HG03103 (cell line): Measurements from ENCODE around the gene DCUN1D1.

Experiments used
- ATAC-seq: cut with Tn5 transposase; IDR thresholded peaks from one replicate; pipeline ENCODE4 v1.9.1; 2021; ENCODE audit warnings: low read depth; ENCODE audit not compliant: unreplicated experiment

DCUN1D1 gene

DNA sequence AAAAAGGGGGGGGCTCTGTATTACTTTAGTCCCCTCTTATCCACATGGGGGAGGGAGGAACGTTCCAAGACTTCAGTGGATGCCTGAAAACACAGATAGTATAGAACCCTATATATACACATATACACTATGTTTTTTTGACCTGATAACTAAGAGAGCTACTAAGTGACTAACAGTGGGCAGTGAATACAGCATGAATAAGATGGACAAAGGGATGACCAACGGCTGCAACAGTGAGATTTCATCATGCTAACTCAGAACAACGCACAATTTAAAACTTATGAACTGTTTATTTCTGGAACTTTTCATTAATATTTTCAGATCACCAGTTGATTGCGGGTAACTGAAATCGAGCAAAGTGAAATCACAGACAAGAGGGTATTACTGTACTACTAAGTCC lies 7.3 kb downstream of the DCUN1D1 start:
- ATAC-seq: no peak

DNA sequence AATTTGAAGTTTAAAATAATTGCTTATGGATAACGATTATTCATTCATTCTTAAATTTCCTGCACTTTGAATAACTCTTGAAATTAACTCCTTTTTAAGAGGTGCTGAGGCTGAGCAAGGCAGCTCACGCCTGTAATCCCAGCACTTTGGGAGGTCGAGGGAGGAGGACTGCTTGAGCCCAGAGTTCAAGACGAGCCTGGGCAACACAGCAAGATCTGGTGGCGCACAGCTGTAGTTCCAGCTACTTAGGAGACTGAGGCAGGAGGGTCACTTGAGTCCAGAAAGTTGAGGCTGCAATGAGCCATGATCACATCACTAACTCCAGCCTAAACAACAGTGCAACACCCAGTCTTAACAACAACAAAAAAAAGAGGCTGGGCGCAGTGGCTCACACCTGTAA lies 8.0 kb downstream of the DCUN1D1 start:
- no peak for ATAC-seq

DNA sequence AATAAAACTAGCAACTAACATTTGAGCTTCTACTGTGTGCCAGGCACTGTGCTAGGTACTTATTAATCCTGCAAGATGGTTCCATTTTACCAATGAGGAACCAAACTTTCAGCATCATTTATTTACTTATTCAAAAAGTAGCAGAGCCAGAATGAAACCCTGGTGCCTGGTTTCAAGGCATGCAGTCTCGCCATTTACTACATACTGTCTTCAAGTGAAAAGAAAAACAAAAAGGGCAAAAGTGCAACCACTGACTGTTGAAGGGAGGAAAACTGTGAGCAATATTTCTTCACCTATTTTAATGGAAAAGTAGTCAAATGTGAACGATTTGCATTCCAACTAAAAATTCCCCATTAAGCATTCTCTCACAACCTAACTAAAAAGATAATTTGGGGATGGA lies 8.7 kb downstream of the DCUN1D1 start:
- no peak for ATAC-seq

DNA sequence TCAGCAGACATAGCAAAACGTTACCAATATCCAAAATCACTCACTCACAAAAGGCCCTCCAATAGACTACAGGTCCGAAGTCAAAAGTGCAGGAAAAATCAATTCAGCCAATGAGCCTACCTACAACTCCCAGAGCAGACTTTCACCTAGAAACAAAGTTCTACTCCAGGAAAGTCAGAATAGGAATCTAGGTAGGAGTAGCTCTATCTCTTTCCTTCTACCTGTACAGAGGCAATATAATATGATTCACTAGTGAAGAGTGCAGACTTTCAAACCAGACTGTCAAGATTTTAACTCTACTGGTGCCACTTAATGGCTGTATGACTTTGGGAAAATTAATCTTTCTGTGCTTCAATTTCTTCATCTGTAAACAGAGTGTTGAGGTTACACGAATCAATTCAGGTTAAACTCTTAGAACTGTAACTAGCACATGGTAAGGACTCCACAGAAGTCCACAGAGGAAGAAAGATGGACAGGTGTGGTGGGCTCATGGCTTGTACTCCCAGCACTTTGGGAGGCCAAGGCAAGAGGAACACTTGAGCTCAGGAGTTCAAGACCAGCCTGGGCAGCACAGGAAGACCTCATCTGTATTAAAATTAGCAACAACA lies 9.4 kb downstream of the DCUN1D1 start:
- ATAC-seq: no peak

DNA sequence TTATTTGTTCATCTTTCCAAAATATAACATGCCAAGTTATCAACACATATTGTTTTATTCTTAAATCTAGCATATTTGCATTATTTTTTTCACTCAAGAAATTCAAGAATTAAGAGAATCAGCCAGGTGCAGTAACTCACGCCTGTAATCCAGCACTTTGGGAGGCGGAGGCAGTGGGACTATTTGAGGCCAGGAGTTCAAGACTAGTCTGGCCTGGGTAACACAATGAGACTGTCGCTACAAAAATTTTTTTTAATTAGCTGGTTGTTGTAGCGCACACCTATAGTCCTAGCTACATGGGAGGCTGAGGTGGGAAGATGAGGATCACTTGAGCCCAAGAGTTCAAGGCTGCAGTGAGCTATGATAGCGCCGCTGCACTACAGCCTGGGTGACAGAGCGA lies 10.5 kb downstream of the DCUN1D1 start:
- ATAC-seq: no peak

DNA sequence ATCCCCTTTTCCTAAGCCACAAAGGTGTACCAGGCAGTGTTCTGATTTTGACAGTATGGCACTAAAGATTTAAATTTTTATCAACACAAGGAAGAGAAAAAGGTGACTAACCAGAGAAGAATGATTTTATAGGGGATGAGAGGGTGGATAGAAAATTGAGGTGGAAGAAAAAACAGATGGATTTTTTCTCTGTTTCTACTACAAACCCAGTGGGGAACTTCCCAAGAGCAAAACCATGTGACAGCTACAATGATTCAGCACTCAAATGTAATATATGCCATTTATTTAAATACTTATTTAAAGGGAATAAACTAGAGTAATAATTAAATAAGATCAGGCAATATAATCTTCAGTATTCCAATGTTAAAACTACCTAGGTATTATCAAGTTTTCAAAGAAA lies 11.1 kb downstream of the DCUN1D1 start:
- ATAC-seq: no peak

DNA sequence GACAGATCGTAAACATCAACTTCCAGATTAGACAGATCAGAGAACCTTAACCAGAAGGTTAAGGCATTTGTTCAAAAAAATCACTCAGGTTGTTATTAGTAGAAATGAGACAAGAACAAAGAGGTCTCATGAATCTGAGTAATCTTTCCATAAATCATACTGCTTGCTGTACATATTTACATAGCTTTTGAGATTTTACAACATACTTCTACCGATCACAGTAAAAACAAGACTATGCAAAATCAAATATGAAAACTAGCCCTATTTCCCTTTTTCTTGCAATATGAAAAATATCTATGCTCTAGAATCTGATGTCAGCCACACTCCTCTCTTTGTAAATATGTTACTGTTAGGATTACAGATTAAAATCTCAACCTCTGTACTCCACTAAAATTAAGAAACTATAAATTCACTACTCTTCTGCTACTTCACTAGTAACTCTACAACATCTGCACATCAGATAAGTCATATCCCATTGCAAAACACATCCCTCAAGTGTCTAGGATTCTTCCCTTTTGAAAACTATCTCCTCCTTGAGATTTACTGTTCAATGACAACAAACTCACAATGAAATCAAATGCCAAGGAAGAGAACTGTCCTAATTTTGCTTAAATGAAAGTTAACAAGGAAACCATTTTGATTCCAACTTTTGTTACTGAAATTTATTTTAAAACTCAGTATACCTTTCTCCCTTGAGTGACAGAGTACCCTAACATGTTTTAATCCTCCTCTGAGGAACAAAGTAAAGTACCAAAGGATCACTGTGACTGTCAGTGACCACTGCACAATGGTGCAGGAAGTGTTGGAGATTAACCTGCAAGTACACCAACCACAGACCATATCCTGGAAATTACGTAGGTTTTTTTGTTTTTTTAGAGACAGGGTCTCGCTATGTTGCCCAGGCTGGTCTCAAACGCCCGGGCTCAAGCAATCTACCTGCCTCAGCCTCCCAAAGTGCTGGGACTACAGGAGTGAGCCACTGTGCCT lies 12.8 kb downstream of the DCUN1D1 start:
- no peak for ATAC-seq

DNA sequence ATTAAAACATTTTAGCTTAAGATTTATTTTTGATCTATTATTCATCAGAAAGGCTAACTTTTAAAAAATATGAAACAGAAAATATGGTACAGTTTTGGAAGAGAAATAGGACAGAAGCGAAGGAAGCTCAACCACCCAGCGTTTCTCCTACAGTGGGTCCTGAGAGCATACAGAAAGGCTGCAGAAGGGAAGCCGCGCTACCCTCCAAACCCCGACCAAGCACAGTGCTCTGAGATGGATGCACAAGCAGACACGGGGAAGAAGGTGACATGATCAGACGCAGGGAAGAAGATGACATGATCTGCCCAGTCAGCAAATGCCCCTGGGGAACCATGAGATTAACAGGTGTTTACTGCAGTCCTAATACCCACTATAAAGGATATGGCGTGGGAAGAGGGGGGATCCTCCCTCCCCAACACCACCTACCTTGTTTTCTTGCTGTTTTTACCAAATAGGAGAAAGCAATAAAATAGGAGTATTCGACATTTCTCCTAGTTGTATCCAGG lies 14.4 kb downstream of the DCUN1D1 start:
- ATAC-seq: no peak

DNA sequence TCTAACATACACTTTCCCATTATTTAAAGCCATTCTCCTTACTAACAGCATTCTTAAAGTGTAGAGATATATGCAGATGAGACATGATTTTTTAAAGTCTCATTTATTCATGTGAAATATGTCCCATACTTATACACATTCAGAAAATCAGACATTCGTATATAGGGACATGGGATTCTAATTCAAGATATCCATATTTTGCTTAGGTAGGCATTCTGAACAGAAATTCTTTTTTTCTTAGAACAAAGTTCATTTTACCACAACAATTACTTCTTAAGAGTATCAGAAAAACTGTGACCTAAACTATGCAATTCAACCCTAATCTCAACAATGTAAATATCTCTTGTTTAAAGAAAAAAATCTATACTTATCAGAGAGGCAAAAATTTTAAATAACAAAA lies 16.2 kb downstream of the DCUN1D1 start:
- no peak for ATAC-seq

DNA sequence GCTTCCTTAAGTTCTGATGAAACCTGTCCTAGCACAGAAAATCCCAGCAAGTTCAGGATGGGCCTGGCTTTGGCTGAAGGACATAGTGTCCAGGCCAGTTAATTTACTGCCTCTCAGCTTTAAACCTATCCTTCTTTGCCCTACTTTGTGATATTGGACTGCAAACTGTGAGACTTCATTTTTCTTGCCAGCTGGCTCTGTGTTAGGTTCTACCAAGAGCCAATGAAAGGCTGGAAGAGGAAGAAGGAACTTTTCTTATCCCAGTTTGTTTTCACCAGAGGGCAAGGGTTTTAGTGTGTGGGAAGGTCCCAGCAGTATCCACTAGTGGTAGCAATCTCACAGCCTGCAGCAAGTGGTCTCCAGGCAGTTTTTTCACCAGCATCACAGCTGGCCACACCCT lies 18.2 kb downstream of the DCUN1D1 start:
- ATAC-seq: no peak

DNA sequence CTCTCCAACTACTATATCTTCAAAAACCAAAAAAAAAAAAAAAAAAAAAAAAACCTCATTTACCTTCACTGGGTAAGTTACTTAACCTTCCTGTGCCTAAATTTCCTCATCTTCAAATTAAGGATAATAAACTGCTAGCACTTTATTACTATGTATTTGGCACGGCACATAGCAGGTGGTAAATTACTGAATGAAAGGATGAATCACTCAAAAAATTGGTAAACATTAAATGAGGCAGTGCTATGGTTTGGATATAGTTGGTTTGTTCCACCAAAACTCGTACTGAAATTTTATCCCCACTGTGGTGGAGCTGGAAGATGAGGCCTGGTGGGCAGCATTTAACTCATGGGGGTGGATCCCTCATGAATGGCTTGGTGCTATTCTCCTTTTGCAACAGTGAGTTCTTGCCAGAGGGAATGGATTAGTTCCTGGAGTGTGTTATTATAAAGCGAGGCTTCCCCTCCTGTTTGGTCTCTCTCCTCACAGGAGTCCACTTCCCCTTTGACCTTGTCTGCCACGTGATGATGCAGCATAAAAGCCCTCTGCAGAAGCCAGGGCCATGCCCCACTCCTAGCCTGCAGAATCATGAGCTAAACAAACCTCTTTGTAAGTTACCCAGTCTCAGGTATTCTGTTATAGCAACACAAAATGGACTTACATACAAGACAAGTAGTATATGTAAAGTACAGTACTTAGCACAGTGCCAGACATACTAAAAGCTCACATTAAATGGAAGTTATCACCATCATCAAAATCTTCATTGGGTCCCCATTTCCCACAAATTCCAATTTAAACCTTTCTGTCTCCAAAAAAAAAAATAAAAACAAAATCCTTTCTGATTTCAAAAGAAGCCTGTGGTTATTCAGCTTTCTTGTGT lies 20.6 kb downstream of the DCUN1D1 start:
- ATAC-seq: no peak

DNA sequence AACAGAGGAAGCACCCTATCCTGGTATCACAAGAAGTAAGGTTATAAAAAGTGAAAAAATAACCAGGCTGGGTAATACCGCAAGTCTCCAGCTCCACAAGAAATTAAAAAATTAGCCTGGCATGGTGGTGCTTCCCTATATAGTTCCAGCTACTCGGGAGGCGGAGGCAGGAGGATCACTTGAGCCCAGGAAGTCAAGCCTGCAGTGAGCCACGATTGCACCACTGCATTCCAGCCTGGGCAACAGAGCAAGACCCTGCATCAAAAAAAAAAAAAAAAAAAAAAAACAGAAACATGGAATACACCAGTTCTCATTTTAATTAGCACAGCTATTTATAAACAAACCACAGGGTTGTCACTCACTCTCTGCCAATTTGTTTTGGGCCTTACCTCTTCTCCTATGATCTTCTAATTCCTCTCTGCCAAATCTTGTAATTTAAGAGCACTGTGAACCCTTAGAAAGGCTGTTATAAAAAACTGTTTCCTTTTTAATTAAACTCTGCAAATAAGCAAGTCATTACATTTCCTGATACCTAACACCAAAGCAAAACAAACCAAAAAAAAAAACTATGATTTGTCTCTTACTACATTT lies 22.6 kb downstream of the DCUN1D1 start:
- ATAC-seq: no peak

DNA sequence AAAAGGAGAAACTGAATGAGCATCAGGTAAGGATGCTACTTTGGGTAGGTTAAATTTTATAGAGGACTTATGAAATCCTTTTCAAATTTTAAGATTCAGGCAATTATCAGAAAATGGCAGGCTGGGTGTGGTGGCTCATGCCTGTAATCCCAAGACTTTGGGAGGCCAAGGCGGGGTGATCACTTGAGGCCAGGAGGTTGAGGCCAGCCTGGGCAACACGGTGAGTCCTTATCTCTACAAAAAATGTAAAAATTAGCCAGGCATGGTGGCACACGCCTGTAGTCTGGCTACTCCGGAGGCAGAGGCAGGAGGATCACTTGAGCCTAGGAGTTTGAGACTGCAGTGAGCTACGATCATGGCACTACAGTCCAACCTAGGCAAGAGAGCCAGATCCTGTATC lies 23.1 kb downstream of the DCUN1D1 start:
- ATAC-seq: no peak

DNA sequence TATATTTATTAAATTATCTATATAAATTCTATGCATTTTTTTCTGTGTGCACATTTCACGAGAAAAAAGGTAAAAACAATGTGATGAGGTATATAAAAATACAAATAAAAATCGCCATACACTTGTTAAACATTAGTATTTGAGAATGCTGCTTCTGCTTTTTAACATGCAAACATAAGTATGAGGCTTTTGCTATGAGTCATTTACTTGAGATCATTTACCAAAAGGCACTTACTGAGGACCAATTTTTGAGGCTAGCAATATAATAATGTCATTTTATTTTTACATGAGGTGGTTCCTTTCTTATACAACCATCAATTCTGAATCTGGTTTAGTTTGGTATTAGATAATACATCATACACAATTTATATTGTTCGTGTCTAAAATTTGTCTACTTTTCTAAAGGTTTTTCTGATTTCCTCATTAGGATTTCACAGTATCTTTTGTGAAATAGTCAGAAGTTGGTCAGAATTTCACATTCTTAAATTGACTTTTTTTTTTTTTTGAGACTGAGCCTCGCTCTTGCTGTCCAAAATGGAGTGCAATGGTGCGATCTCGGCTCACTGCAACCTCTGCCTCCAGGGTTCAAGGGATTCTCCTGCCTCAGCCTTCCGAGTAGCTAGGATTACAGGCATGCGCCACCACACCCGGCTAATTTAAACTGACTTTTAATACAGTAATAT lies 25.6 kb downstream of the DCUN1D1 start:
- peak; percentile 82 for ATAC-seq

DNA sequence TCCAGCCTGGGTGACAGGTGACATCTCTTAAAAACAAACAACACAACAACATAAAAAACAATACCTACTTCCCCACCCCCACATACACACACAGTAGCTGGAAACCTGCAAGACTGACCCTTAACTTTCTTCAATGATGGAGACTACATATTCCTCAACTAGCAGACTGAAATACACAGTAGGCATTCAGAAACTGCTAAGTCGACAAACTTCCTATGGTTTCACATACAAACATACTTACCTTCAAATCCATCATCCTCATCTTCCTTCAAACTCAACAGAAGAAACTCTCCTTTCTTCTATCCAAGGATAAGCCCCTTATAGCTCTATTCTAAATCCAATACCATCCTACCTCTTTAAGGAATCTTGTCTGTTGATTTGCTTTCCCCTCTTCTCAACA lies 30.6 kb downstream of the DCUN1D1 start:
- no peak for ATAC-seq

DNA sequence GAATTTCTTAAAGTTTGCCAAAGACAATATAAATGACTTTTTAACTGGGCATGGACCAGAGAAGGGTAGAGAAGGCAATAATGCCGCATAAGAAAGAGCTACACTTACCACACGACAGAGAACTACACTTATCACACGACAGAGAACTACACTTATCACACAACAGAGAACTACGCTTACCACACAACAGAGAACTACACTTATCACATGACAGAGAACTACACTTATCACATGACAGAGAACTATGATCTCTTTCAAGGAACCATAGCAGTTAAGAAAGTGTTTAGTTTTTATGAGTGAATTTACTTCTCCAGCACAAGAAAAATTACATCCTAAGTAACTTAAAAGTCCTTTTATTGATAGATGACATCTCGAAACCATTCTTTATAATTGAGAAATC lies 32.0 kb downstream of the DCUN1D1 start:
- ATAC-seq: no peak

DNA sequence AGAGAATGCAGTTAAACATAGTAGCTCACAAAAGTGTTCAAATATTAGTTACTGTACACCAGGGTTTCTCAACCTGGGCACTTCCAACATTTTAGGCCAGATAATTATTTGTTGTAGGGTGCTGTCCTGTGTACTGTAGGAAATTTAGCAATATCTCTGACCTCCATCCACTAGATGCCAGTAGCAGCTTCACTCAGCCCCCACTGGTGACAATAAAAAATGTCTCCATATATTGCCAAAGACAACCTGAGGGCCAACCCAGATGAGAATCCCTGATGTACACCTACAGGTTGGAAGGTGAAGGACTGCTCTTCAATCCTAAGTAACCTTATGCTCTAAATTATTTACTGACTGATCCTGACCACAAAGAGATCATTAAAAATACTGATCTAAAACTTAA lies 32.5 kb downstream of the DCUN1D1 start:
- ATAC-seq: no peak

DNA sequence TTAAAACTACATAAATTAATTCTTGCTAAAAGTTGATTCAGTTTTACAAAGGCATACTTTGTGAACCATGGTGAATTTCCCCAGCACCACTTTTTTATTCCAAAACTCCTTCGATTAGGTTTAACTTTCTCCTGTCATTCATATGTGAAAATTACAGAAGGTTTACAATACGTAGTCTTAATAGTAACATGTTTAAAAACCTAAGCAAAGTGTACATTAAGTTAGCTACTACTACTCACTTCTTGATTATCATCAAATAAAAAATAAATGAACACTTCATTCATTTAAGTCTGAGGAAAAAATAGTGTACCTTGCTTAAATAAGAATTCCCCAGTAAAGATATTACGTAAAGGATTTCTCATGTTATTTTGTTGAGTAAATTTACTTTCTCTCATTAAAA lies 38.6 kb downstream of the DCUN1D1 start:
- ATAC-seq: no peak

DNA sequence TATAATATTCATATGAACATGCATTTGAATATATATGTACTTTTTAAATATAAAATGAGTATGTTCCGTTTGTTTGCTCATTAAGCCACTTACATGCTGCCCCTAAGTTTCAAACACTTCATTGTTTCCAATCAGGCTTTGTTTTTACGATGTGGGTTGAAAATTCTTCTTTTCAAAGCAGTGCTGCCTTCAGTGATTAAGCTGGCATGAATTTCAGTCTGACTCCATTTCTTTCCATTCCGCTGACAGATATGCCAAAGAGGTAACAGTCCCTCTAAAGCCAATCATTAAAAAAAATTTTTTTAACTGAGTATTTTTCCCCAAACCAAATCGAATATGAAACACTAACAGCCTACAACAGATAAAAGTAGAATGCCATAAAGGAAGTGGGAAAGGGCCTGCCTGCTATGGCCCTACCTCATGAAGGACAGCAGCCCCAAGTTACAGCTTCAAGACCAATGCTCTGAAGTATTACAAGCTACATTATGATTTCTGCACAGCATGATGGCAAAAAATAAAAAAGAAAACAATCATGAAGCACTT lies 40.0 kb downstream of the DCUN1D1 start:
- ATAC-seq: no peak
